Dedifferentiated amniotic fluid mesenchymal stem cell (primary cell): ENCODE measurements around the gene COL5A1.
A peak's percentile ranks its signal among the peaks of the same experiment; 100 is the strongest.
"Not testable (repeated sequence)": the region's sequence is repeated elsewhere in the genome, so short reads cannot be mapped to it uniquely, and the experiment has no call there.

ENCODE experiments used
- DNase-seq: peaks from one replicate; pipeline ENCODE4 v3.0.0-alpha.2; 2016; ENCODE audit errors: extremely low spot score

The COL5A1 gene

GRCh38 chr9:134707731-134708671, 66.4 kb downstream of the COL5A1 start:
- no peak for DNase-seq

GRCh38 chr9:134708672-134709038, 67.1 kb downstream of the COL5A1 start:
- no peak for DNase-seq

- DNase-seq, result peak; percentile 22
Observed at GRCh38 chr9:134709512-134710270, 68.1 kb downstream of the COL5A1 start.

- DNase-seq, result no peak
Observed at GRCh38 chr9:134710271-134710540, 68.6 kb downstream of the COL5A1 start.

- DNase-seq, result no peak
Observed at GRCh38 chr9:134710901-134711300, 69.3 kb downstream of the COL5A1 start.

- no peak for DNase-seq
Observed at GRCh38 chr9:134712243-134712642, 70.6 kb downstream of the COL5A1 start.

GRCh38 chr9:134712926-134713325, 71.3 kb downstream of the COL5A1 start:
- no peak for DNase-seq

- not testable (repeated sequence) for DNase-seq
Observed at GRCh38 chr9:134715536-134715935, 73.9 kb downstream of the COL5A1 start.

GRCh38 chr9:134716067-134716466, 74.5 kb downstream of the COL5A1 start:
- no peak for DNase-seq

GRCh38 chr9:134717056-134717455, 75.5 kb downstream of the COL5A1 start:
- DNase-seq, result no peak

- no peak for DNase-seq
Observed at GRCh38 chr9:134717924-134718645, 76.5 kb downstream of the COL5A1 start.

- no peak for DNase-seq
Observed at GRCh38 chr9:134719331-134719730, 77.7 kb downstream of the COL5A1 start.

- DNase-seq, result no peak
Observed at GRCh38 chr9:134720136-134720753, 78.6 kb downstream of the COL5A1 start.

- DNase-seq, result no peak
Observed at GRCh38 chr9:134720796-134721195, 79.2 kb downstream of the COL5A1 start.

GRCh38 chr9:134721344-134721743, 79.7 kb downstream of the COL5A1 start:
- no peak for DNase-seq

- no peak for DNase-seq
Observed at GRCh38 chr9:134722120-134722701, 80.6 kb downstream of the COL5A1 start.

GRCh38 chr9:134723037-134723436, 81.4 kb downstream of the COL5A1 start:
- no peak for DNase-seq

GRCh38 chr9:134723491-134724190, 82.0 kb downstream of the COL5A1 start:
- DNase-seq, result no peak

GRCh38 chr9:134724202-134724911, 82.8 kb downstream of the COL5A1 start:
- no peak for DNase-seq

- no peak for DNase-seq
Observed at GRCh38 chr9:134724912-134725604, 83.5 kb downstream of the COL5A1 start.
